ENCODE measurements around the gene TGFBR3.

- no peak for TF ChIP-seq EZH2 (IDR thresholded peaks at IDR 0.05; ENCODE audit: borderline replicate concordance, low read depth, low read length, poor library complexity, severe bottlenecking)
- TF ChIP-seq CTCF (conservative IDR thresholded peaks at IDR 0.05; ENCODE audit: low read depth, low read length): no peak
Observed at GRCh38 chr1:91643431-91643830, 242.5 kb downstream of the TGFBR3 start.

Data from A673 (cell line).